ENCODE data around the gene PTCHD1.
A peak's percentile ranks its signal among the peaks of the same experiment; 100 is the strongest.

PTCHD1 gene

GRCh38 chrX:23304881-23305280 is 29.8 kb upstream of the PTCHD1 start:
- no peak for DNase-seq

GRCh38 chrX:23311731-23312130 is 22.9 kb upstream of the PTCHD1 start:
- no peak for TF ChIP-seq CTCF (IDR thresholded peaks at IDR 0.05; ENCODE audit: low read depth, low read length)
- H3K4me1 ChIP-seq = no peaks in the 10 kb centered on the region
- DNase-seq = no peak
- H3K9me3 ChIP-seq = no peaks in the 10 kb centered on the region
- no peaks in the 10 kb centered on the region for H3K36me3 ChIP-seq
- H3K4me3 ChIP-seq (ENCODE audit: low read depth, low read length) = no peak overlapping the region
- H3K27me3 ChIP-seq = no peaks in the 10 kb centered on the region

More at GRCh38 chrX:23304881-23305280, 29.8 kb upstream of the PTCHD1 start:
- Histone ChIP-seq H3K36me3 (no peaks in the 10 kb centered on the region), H3K4me3 (ENCODE audit: low read depth, low read length) (no peak overlapping the region), H3K4me1 (no peaks in the 10 kb centered on the region), H3K27me3 (no peaks in the 10 kb centered on the region), H3K9me3 (no peaks in the 10 kb centered on the region)
- TF ChIP-seq CTCF (IDR thresholded peaks at IDR 0.05; ENCODE audit: low read depth, low read length) = no peak

- H3K4me3 ChIP-seq (ENCODE audit: low read depth, low read length) = no peak overlapping the region
- no peaks in the 10 kb centered on the region for H3K27me3 ChIP-seq
- no peak for TF ChIP-seq CTCF (IDR thresholded peaks at IDR 0.05; ENCODE audit: low read depth, low read length)
- no peaks in the 10 kb centered on the region for H3K36me3 ChIP-seq
- DNase-seq = no peak
- H3K9me3 ChIP-seq = no peaks in the 10 kb centered on the region
- H3K4me1 ChIP-seq = no peaks in the 10 kb centered on the region
Observed at GRCh38 chrX:23312136-23312535, 22.5 kb upstream of the PTCHD1 start.

- no peaks in the 10 kb centered on the region for H3K27me3 ChIP-seq
- H3K4me3 ChIP-seq (ENCODE audit: low read depth, low read length) = no peak overlapping the region
- no peaks in the 10 kb centered on the region for H3K4me1 ChIP-seq
- peak; percentile 46 for DNase-seq
- no peaks in the 10 kb centered on the region for H3K9me3 ChIP-seq
- TF ChIP-seq CTCF (IDR thresholded peaks at IDR 0.05; ENCODE audit: low read depth, low read length) = peak; percentile 82
- H3K36me3 ChIP-seq = no peaks in the 10 kb centered on the region
Observed at GRCh38 chrX:23317799-23318724, 16.6 kb upstream of the PTCHD1 start.

DNA sequence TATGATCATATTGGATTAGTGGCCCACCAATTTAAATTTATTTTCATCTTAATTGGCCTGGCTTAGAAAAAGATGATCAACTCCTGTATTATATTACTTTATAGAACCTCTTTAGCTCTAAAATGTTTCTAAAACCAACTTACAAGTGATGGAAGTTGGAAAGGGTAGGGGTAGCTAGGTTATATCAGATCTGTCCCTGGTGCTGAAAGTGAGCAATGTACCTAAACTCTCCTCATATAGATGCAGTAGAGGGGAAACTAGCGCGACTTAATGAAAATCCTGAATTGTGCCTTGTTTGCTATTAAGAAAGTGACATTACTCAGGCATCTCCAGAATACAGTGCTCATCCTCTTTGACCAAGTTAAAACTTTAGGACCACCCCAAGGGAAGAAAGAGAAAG is 7.5 kb upstream of the PTCHD1 start:
- DNase-seq = no peak
- H3K9me3 ChIP-seq = no peaks in the 10 kb centered on the region
- H3K4me1 ChIP-seq = no peaks in the 10 kb centered on the region
- TF ChIP-seq CTCF (IDR thresholded peaks at IDR 0.05; ENCODE audit: low read depth, low read length) = no peak
- peaks cover 12% of the 10 kb centered on the region for H3K27me3 ChIP-seq
- H3K4me3 ChIP-seq (ENCODE audit: low read depth, low read length) = no peak overlapping the region
- no peaks in the 10 kb centered on the region for H3K36me3 ChIP-seq

- Histone ChIP-seq H3K27me3 (peaks cover 52% of the 10 kb centered on the region), H3K4me3 (ENCODE audit: low read depth, low read length) (peak overlapping the region; percentile 36)
Observed at GRCh38 chrX:23331701-23332100, 2.9 kb upstream of the PTCHD1 start.

More at GRCh38 chrX:23331701-23332100, 2.9 kb upstream of the PTCHD1 start:
- DNase-seq = no peak
- H3K9me3 ChIP-seq = no peaks in the 10 kb centered on the region
- TF ChIP-seq CTCF (IDR thresholded peaks at IDR 0.05; ENCODE audit: low read depth, low read length) = no peak
- H3K36me3 ChIP-seq = no peaks in the 10 kb centered on the region
- no peaks in the 10 kb centered on the region for H3K4me1 ChIP-seq
